DND-41 (cell line): Measurements from ENCODE around the gene NAPA.

Experiments
- ATAC-seq: fragments of 200-7000 bp; cut with Tn5 transposase; 3 replicates; pipeline ENCODE4 v1.9.1; 2021; ENCODE audit warnings: low read depth; ENCODE audit not compliant: insufficient read depth
- DNase-seq: peaks from one replicate; pipeline ENCODE4 v3.0.0-alpha.2; 2020
- H2AFZ ChIP-seq: 2 replicates; pipeline ENCODE4 v1.6.0; 2012; ENCODE audit warnings: low read depth, low read length
- H3K27ac ChIP-seq: 2 replicates; pipeline ENCODE4 v1.5.1; 2012; ENCODE audit warnings: low read length, inconsistent platforms
- H3K27me3 ChIP-seq: fragments of 200-600 bp; sonication (generic); 2 replicates; pipeline ENCODE4 v1.6.0; 2012; ENCODE audit warnings: low read length, mild to moderate bottlenecking, inconsistent platforms; ENCODE audit not compliant: insufficient read depth, poor library complexity
- H3K36me3 ChIP-seq: 2 replicates; pipeline ENCODE4 v1.5.1; 2012; ENCODE audit warnings: low read length, inconsistent platforms; ENCODE audit not compliant: insufficient read depth
- H3K4me1 ChIP-seq: 2 replicates; pipeline ENCODE4 v1.5.1; 2012; ENCODE audit warnings: mild to moderate bottlenecking, low read length; ENCODE audit not compliant: insufficient read depth
- H3K4me2 ChIP-seq: 2 replicates; pipeline ENCODE4 v1.6.0; 2012; ENCODE audit warnings: mild to moderate bottlenecking, moderate library complexity, low read length, inconsistent platforms; ENCODE audit not compliant: insufficient read depth
- H3K4me3 ChIP-seq, 2 experiments: fragments of 200-600 bp in 1 of 2; shearing (Covaris generic) in 1 of 2; 2 replicates each; pipeline ENCODE4 v1.5.1; 2012 to 2016; ENCODE audit warnings: inconsistent platforms in 2 of 2, low read length in 2 of 2, mild to moderate bottlenecking in 2 of 2, low read depth in 1 of 2, moderate library complexity in 1 of 2
- H3K79me2 ChIP-seq: 2 replicates; pipeline ENCODE4 v1.6.0; 2012; ENCODE audit warnings: low read length, inconsistent platforms; ENCODE audit not compliant: insufficient read depth
- H3K9ac ChIP-seq: 2 replicates; pipeline ENCODE4 v1.6.0; 2012; ENCODE audit warnings: low read depth, mild to moderate bottlenecking, inconsistent platforms, low read length, moderate library complexity
- H3K9me3 ChIP-seq: 2 replicates; pipeline ENCODE4 v1.5.1; 2012; ENCODE audit warnings: low read length, moderate library complexity, mild to moderate bottlenecking, inconsistent platforms; ENCODE audit not compliant: insufficient read depth, severe bottlenecking
- H4K20me1 ChIP-seq: 2 replicates; pipeline ENCODE4 v1.6.0; 2012; ENCODE audit warnings: low read length; ENCODE audit not compliant: insufficient read depth
- EZH2 ChIP-seq: IDR thresholded peaks from 3 replicates; pipeline ENCODE4 v1.6.1; 2012; ENCODE audit warnings: borderline replicate concordance, low read depth, mild to moderate bottlenecking, moderate library complexity, low read length, inconsistent platforms; ENCODE audit not compliant: severe bottlenecking
- TF ChIP-seq, protein P1 (sequence below): IDR thresholded peaks from 2 replicates; pipeline ENCODE4 v1.5.1; 2012; ENCODE audit warnings: borderline replicate concordance, low read length, moderate library complexity, mild to moderate bottlenecking; ENCODE audit not compliant: poor library complexity, severe bottlenecking; ENCODE audit errors: extremely low read depth

The NAPA gene

DNA sequence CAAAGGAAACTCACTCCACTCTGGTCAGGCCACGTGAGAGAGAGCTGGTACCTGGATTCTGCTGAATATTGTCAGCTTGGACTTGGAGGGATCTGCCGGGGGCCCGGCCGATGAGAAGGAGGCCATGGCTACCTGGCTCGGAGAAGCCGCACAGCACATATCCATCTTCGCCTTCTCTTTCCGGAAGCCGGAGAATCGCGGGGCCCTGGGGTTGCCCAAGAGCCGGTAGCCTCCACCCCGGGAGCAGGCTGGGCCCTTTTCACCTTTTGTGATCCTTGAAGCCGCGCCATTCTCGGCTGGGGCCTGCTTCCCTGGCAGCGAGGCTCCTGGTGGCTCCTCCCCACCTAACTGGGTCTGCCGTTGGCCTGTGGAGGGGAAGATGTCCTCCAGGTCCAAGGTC lies 29.2 kb upstream of the NAPA start:
- TF ChIP-seq EZH2 = no peak
- TF ChIP-seq, protein P1, sequence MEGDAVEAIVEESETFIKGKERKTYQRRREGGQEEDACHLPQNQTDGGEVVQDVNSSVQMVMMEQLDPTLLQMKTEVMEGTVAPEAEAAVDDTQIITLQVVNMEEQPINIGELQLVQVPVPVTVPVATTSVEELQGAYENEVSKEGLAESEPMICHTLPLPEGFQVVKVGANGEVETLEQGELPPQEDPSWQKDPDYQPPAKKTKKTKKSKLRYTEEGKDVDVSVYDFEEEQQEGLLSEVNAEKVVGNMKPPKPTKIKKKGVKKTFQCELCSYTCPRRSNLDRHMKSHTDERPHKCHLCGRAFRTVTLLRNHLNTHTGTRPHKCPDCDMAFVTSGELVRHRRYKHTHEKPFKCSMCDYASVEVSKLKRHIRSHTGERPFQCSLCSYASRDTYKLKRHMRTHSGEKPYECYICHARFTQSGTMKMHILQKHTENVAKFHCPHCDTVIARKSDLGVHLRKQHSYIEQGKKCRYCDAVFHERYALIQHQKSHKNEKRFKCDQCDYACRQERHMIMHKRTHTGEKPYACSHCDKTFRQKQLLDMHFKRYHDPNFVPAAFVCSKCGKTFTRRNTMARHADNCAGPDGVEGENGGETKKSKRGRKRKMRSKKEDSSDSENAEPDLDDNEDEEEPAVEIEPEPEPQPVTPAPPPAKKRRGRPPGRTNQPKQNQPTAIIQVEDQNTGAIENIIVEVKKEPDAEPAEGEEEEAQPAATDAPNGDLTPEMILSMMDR = no peak
- Histone ChIP-seq H4K20me1 (peaks cover 7% of the 10 kb centered on the region), H3K79me2 (no peaks in the 10 kb centered on the region), H3K27me3 (peaks cover 20% of the 10 kb centered on the region), H3K9ac (no peak overlapping the region), H3K4me3 (no peak overlapping the region), H3K4me2 (no peak overlapping the region), H3K4me1 (no peaks in the 10 kb centered on the region), H3K9me3 (no peaks in the 10 kb centered on the region), H3K36me3 (no peaks in the 10 kb centered on the region), H3K27ac (no peak overlapping the region), H2AFZ (no peak overlapping the region)
- no peak for DNase-seq
- ATAC-seq = no peak

DNA sequence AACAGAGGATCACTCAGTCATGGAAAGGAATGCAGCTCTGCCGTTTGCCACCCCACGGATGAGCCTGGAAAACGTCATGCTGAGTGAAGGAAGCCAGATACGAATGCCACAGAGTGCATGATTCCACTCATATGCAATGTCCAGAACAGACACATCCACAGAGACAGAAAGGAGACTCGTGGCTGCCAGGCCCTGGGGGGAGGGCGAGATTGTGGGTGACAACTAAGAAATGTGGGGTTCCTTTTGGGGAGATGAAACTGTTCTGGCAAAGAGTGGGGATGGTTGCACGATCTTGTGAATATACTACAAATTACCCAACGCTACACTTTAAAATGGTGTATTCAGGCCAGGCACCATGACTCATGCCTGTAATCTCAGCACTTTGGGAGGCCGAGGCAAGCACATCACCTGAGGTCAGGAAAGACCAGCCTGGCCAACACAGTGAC lies 27.2 kb upstream of the NAPA start:
- Histone ChIP-seq H3K27me3 (peaks cover 26% of the 10 kb centered on the region), H4K20me1 (peaks cover 8% of the 10 kb centered on the region), H3K9me3 (no peaks in the 10 kb centered on the region), H3K27ac (no peak overlapping the region), H3K36me3 (no peaks in the 10 kb centered on the region), H3K4me1 (no peaks in the 10 kb centered on the region), H2AFZ (no peak overlapping the region), H3K79me2 (no peaks in the 10 kb centered on the region), H3K4me3 (no peak overlapping the region), H3K4me2 (no peak overlapping the region), H3K9ac (no peak overlapping the region)
- no peak for DNase-seq
- no peak for TF ChIP-seq EZH2
- TF ChIP-seq, protein P1 = no peak
- ATAC-seq = no peak

DNA sequence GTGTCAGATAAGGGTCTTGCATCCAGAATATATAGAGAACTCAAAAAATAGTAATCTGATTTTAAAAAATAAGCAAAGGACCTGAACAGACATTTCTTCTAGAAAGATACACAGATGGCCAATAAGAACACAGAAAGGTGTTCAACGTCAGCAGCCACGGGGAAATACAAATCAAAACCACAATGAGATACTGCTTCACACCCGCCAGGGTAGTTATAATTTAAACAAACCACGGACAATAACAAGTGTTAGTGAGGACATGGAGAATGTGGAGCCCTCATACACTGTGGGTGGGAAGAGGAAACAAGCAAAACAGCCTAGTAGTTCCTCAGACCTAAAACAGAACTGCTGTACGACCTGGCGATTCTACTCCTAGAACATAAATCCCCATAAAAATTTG lies 26.7 kb upstream of the NAPA start:
- no peak for DNase-seq
- Histone ChIP-seq H3K27ac (no peak overlapping the region), H3K36me3 (no peaks in the 10 kb centered on the region), H3K9ac (no peak overlapping the region), H3K4me1 (no peaks in the 10 kb centered on the region), H3K9me3 (no peaks in the 10 kb centered on the region), H3K79me2 (no peaks in the 10 kb centered on the region), H2AFZ (no peak overlapping the region), H3K27me3 (peaks cover 26% of the 10 kb centered on the region), H4K20me1 (peaks cover 11% of the 10 kb centered on the region), H3K4me2 (no peak overlapping the region), H3K4me3 (no peak overlapping the region)
- no peak for ATAC-seq
- TF ChIP-seq, protein P1 = no peak
- TF ChIP-seq EZH2 = no peak

DNA sequence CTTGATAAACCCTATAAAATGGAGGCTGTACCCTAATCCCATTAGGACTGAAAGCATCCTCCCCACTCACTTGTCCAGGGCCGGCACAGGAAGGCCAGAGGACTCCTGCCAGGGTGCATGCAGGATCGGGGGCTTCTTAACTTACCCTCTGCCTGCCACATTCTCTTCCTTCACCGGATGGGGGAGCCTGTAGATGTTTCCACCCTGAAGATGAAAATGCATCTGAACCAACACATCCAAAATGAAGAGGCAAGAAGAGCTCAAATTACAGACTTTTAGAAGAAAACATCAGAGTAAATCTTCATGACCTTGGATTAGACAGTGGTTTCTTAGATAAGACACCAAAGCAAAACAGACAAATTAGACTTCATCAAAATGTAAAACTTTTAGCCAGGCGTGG lies 25.9 kb upstream of the NAPA start:
- Histone ChIP-seq H3K36me3 (no peaks in the 10 kb centered on the region), H3K79me2 (no peaks in the 10 kb centered on the region), H3K9me3 (no peaks in the 10 kb centered on the region), H4K20me1 (peaks cover 11% of the 10 kb centered on the region), H3K4me1 (no peaks in the 10 kb centered on the region), H3K4me3 (no peak overlapping the region), H3K27ac (no peak overlapping the region), H3K4me2 (no peak overlapping the region), H3K27me3 (peaks cover 26% of the 10 kb centered on the region), H3K9ac (no peak overlapping the region), H2AFZ (no peak overlapping the region)
- TF ChIP-seq, protein P1 = peak; percentile 20
- TF ChIP-seq EZH2 = no peak
- no peak for ATAC-seq
- DNase-seq = no peak
